Tibial nerve (tissue), 4 donors: ENCODE measurements around the gene TSGA10.
"Not testable (repeated sequence)": the region's sequence is repeated elsewhere in the genome, so short reads cannot be mapped to it uniquely, and the experiment has no call there.

ENCODE experiments used
- CTCF ChIP-seq, 5 experiments: fragments of 200-600 bp in 3 of 5; fragments of 450-650 bp in 2 of 5; sonication (generic) in 3 of 5; IDR thresholded peaks; one replicate each; pipeline ENCODE4 v1.5.1; 2016 to 2019; ENCODE audit warnings: antibody characterized with exemption in 5 of 5, mild to moderate bottlenecking in 3 of 5, moderate library complexity in 2 of 5
- EP300 ChIP-seq, 2 donors: sonication (generic); formaldehyde crosslinking; IDR thresholded peaks; one replicate each; pipeline ENCODE4 v1.6.1; 2017; ENCODE audit warnings: antibody characterized with exemption in 2 of 2, mild to moderate bottlenecking in 1 of 2
- POLR2A ChIP-seq, 2 donors: fragments of 450-650 bp; IDR thresholded peaks; one replicate each; pipeline ENCODE4 v1.6.1; 2017; ENCODE audit warnings: antibody characterized with exemption in 2 of 2, mild to moderate bottlenecking in 2 of 2, moderate library complexity in 2 of 2

GRCh38 chr2:99040736-99041300 lies 113.9 kb downstream of the TSGA10 start:
- not testable (repeated sequence) for TF ChIP-seq POLR2A, CTCF, EP300 (IDR thresholded peaks at IDR 0.05)
